Measurements from ENCODE around the gene AGBL1. TPM values are rescaled to one million over a fixed set of nuclear protein-coding genes. Genes with fewer than 3 reads are reported as not detected.

Gene AGBL1
- polyA plus RNA-seq, 1 donor (not counting 4 experiments of a cell fraction or from before 2014, with no cell fraction given) = not detected

- Histone ChIP-seq H4K20me1 (ENCODE audit: control insufficient read depth, extremely low read depth, insufficient read depth, low read length) (no peaks in the 10 kb centered on the region), H3K4me2 (ENCODE audit: control insufficient read depth, extremely low read depth, insufficient read depth, low read depth, low read length) (no peak overlapping the region), H3K4me3 (ENCODE audit: control insufficient read depth in 2 of 3, extremely low read depth in 1 of 3, insufficient read depth in 2 of 3, low read depth in 1 of 3, low read length in 3 of 3) (no peak overlapping the region), H3K27ac (ENCODE audit: control insufficient read depth, insufficient read depth, low read length) (no peak overlapping the region), H2AFZ (ENCODE audit: control insufficient read depth, low read length) (no peak overlapping the region), H3K9me3 (ENCODE audit: control insufficient read depth, low read depth, low read length) (no peaks in the 10 kb centered on the region), H3K27me3 (ENCODE audit: control insufficient read depth, extremely low read depth, insufficient read depth, low read length) (no peaks in the 10 kb centered on the region), H3K36me3 (ENCODE audit: control insufficient read depth in 2 of 2, extremely low read depth in 1 of 2, insufficient read depth in 2 of 2, low read length in 2 of 2) (no peaks in the 10 kb centered on the region), H3K9ac (ENCODE audit: control insufficient read depth, extremely low read depth, insufficient read depth, low read length) (no peak overlapping the region), H3K9me1 (ENCODE audit: control insufficient read depth, extremely low read depth, insufficient read depth, low read length) (no peaks in the 10 kb centered on the region), H3K79me2 (ENCODE audit: control insufficient read depth, insufficient read depth, low read length) (no peaks in the 10 kb centered on the region), H3K4me1 (ENCODE audit: control insufficient read depth, extremely low read depth, insufficient read depth, low read length) (no peaks in the 10 kb centered on the region)
- FAIRE-seq = no peak
- DNase-seq (ENCODE audit: low read depth, low spot score) = no peak
- TF ChIP-seq EZH2 (IDR thresholded peaks at IDR 0.05; ENCODE audit: low read length) = no peak
- TF ChIP-seq, protein P1, sequence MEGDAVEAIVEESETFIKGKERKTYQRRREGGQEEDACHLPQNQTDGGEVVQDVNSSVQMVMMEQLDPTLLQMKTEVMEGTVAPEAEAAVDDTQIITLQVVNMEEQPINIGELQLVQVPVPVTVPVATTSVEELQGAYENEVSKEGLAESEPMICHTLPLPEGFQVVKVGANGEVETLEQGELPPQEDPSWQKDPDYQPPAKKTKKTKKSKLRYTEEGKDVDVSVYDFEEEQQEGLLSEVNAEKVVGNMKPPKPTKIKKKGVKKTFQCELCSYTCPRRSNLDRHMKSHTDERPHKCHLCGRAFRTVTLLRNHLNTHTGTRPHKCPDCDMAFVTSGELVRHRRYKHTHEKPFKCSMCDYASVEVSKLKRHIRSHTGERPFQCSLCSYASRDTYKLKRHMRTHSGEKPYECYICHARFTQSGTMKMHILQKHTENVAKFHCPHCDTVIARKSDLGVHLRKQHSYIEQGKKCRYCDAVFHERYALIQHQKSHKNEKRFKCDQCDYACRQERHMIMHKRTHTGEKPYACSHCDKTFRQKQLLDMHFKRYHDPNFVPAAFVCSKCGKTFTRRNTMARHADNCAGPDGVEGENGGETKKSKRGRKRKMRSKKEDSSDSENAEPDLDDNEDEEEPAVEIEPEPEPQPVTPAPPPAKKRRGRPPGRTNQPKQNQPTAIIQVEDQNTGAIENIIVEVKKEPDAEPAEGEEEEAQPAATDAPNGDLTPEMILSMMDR (optimal IDR thresholded peaks at IDR 0.05 in 1 of 3, IDR thresholded peaks at IDR 0.05 in 1 of 3, conservative IDR thresholded peaks at IDR 0.05 in 1 of 3; ENCODE audit: extremely low read depth in 1 of 3, insufficient read depth in 2 of 3, low read length in 3 of 3) = no peak
- dilution Hi-C loops (cut with MboI; ENCODE audit: extremely low pct_ligation_motif_present, low sequenced_read_pairs) = no loop called here
These were observed 531.9 kb downstream of the AGBL1 start for GRCh38 chr15:86611417-86612040.

- H3K9me1 ChIP-seq (ENCODE audit: control insufficient read depth, extremely low read depth, insufficient read depth, low read length) = no peaks in the 10 kb centered on the region
- H3K4me3 ChIP-seq (ENCODE audit: control insufficient read depth in 2 of 3, extremely low read depth in 1 of 3, insufficient read depth in 2 of 3, low read depth in 1 of 3, low read length in 3 of 3) = no peak overlapping the region
- H4K20me1 ChIP-seq (ENCODE audit: control insufficient read depth, extremely low read depth, insufficient read depth, low read length) = no peaks in the 10 kb centered on the region
- no peaks in the 10 kb centered on the region for H3K4me1 ChIP-seq (ENCODE audit: control insufficient read depth, extremely low read depth, insufficient read depth, low read length)
- dilution Hi-C loops (cut with MboI; ENCODE audit: extremely low pct_ligation_motif_present, low sequenced_read_pairs) = no loop called here
- no peak for TF ChIP-seq EZH2 (IDR thresholded peaks at IDR 0.05; ENCODE audit: low read length)
- H3K27me3 ChIP-seq (ENCODE audit: control insufficient read depth, extremely low read depth, insufficient read depth, low read length) = no peaks in the 10 kb centered on the region
- no peak overlapping the region for H3K4me2 ChIP-seq (ENCODE audit: control insufficient read depth, extremely low read depth, insufficient read depth, low read depth, low read length)
- H3K27ac ChIP-seq (ENCODE audit: control insufficient read depth, insufficient read depth, low read length) = no peak overlapping the region
- no peak overlapping the region for H3K9ac ChIP-seq (ENCODE audit: control insufficient read depth, extremely low read depth, insufficient read depth, low read length)
- no peak overlapping the region for H2AFZ ChIP-seq (ENCODE audit: control insufficient read depth, low read length)
- H3K79me2 ChIP-seq (ENCODE audit: control insufficient read depth, insufficient read depth, low read length) = no peaks in the 10 kb centered on the region
- no peaks in the 10 kb centered on the region for H3K9me3 ChIP-seq (ENCODE audit: control insufficient read depth, low read depth, low read length)
- FAIRE-seq (no peak), DNase-seq (ENCODE audit: low read depth, low spot score) (no peak)
- no peaks in the 10 kb centered on the region for H3K36me3 ChIP-seq (ENCODE audit: control insufficient read depth in 2 of 2, extremely low read depth in 1 of 2, insufficient read depth in 2 of 2, low read length in 2 of 2)
These were observed 535.7 kb downstream of the AGBL1 start for GRCh38 chr15:86615411-86615810.

DNA sequence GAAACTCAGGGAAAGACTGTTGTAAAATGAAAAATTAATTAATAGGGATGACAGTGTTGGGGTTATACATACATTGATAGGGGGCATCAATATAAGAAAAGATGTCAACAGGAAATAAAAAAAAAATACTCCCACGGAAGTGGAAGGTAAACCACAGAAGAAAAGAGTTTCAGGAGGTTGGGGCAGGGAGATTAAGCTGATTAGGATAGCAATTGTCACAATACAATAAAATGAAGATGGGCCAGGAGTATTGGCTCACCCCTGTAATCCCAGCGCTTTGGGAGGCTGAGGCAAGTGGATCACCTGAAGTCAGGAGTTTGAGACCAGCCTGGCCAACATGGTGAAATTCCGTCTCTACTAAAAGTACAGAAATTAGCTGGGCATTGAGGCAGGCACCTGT, 536.1 kb downstream of the AGBL1 start:
- no peaks in the 10 kb centered on the region for H3K79me2 ChIP-seq (ENCODE audit: control insufficient read depth, insufficient read depth, low read length)
- H3K9ac ChIP-seq (ENCODE audit: control insufficient read depth, extremely low read depth, insufficient read depth, low read length) = no peak overlapping the region
- dilution Hi-C loops (cut with MboI; ENCODE audit: extremely low pct_ligation_motif_present, low sequenced_read_pairs) = no loop called here
- H4K20me1 ChIP-seq (ENCODE audit: control insufficient read depth, extremely low read depth, insufficient read depth, low read length) = no peaks in the 10 kb centered on the region
- H3K4me1 ChIP-seq (ENCODE audit: control insufficient read depth, extremely low read depth, insufficient read depth, low read length) = no peaks in the 10 kb centered on the region
- no peak overlapping the region for H3K27ac ChIP-seq (ENCODE audit: control insufficient read depth, insufficient read depth, low read length)
- H3K9me1 ChIP-seq (ENCODE audit: control insufficient read depth, extremely low read depth, insufficient read depth, low read length) = no peaks in the 10 kb centered on the region
- FAIRE-seq = no peak
- H3K4me2 ChIP-seq (ENCODE audit: control insufficient read depth, extremely low read depth, insufficient read depth, low read depth, low read length) = no peak overlapping the region
- H3K9me3 ChIP-seq (ENCODE audit: control insufficient read depth, low read depth, low read length) = no peaks in the 10 kb centered on the region
- no peak for DNase-seq (ENCODE audit: low read depth, low spot score)
- no peaks in the 10 kb centered on the region for H3K27me3 ChIP-seq (ENCODE audit: control insufficient read depth, extremely low read depth, insufficient read depth, low read length)
- no peak overlapping the region for H3K4me3 ChIP-seq (ENCODE audit: control insufficient read depth in 2 of 3, extremely low read depth in 1 of 3, insufficient read depth in 2 of 3, low read depth in 1 of 3, low read length in 3 of 3)
- H3K36me3 ChIP-seq (ENCODE audit: control insufficient read depth in 2 of 2, extremely low read depth in 1 of 2, insufficient read depth in 2 of 2, low read length in 2 of 2) = no peaks in the 10 kb centered on the region
- no peak overlapping the region for H2AFZ ChIP-seq (ENCODE audit: control insufficient read depth, low read length)
- TF ChIP-seq, protein P1 (optimal IDR thresholded peaks at IDR 0.05 in 1 of 3, IDR thresholded peaks at IDR 0.05 in 1 of 3, conservative IDR thresholded peaks at IDR 0.05 in 1 of 3; ENCODE audit: extremely low read depth in 1 of 3, insufficient read depth in 2 of 3, low read length in 3 of 3) = no peak
- no peak for TF ChIP-seq EZH2 (IDR thresholded peaks at IDR 0.05; ENCODE audit: low read length)
